Kidney epithelial cell (primary cell): ENCODE data around the gene KCNIP4. TPM values are rescaled to one million over a fixed set of nuclear protein-coding genes. Genes with fewer than 3 reads are reported as not detected.
A peak's percentile ranks its signal among the peaks of the same experiment; 100 is the strongest.
"Not testable (repeated sequence)": the region's sequence is repeated elsewhere in the genome, so short reads cannot be mapped to it uniquely, and the experiment has no call there.

Experiments
- DNase-seq: peaks from one replicate; pipeline ENCODE4 v3.0.0-alpha.2; 2010; ENCODE audit warnings: low read depth
- H3K27me3 ChIP-seq: 2 replicates; pipeline ENCODE4 v1.6.0; 2011; ENCODE audit warnings: low read length; ENCODE audit not compliant: control insufficient read depth, insufficient read depth
- H3K36me3 ChIP-seq: 2 replicates; pipeline ENCODE4 v1.5.1; 2011; ENCODE audit warnings: low read length; ENCODE audit not compliant: control insufficient read depth, insufficient read depth
- H3K4me3 ChIP-seq: 2 replicates; pipeline ENCODE4 v1.5.1; 2011; ENCODE audit warnings: low read depth, mild to moderate bottlenecking, control low read depth, low read length
- total RNA-seq: library from RNA; depleted of rRNA; stranded (reverse); fragments of >200 nt; gene quantifications from 2 replicates; pipeline ENCODE4 v1.2.3, GENCODE V29; 2015
- TF ChIP-seq, protein P1 (sequence below): IDR thresholded peaks from 2 replicates; pipeline ENCODE4 v1.5.1; 2011; ENCODE audit warnings: mild to moderate bottlenecking, moderate library complexity, low read length, control low read depth, inconsistent platforms; ENCODE audit not compliant: insufficient read depth, poor library complexity, severe bottlenecking

The KCNIP4 gene
- total RNA-seq, 1 donor from 2014 or later, result 5.5 TPM

DNA sequence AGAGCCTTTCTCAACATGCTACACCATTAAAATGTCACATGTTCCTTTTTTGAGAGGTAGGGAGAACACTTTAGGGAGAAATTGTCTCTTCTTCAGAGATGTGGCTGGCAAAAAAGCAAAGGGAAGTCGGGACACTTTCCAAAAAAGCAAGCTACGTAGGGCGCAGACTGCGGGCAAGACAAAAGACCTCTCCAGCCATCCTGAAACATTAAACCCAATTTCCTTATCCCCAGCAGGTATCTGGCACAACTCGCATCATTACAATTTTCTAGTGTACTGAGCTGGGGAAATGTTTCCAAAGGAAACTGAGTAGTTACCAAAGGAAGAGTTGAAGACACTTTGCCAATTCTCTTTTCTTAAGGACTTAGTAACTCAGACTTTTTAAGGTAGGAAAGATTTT lies 1132.3 kb downstream of the KCNIP4 start:
- Histone ChIP-seq H3K36me3 (no peaks in the 10 kb centered on the region), H3K4me3 (no peak overlapping the region), H3K27me3 (no peaks in the 10 kb centered on the region)
- TF ChIP-seq, protein P1, sequence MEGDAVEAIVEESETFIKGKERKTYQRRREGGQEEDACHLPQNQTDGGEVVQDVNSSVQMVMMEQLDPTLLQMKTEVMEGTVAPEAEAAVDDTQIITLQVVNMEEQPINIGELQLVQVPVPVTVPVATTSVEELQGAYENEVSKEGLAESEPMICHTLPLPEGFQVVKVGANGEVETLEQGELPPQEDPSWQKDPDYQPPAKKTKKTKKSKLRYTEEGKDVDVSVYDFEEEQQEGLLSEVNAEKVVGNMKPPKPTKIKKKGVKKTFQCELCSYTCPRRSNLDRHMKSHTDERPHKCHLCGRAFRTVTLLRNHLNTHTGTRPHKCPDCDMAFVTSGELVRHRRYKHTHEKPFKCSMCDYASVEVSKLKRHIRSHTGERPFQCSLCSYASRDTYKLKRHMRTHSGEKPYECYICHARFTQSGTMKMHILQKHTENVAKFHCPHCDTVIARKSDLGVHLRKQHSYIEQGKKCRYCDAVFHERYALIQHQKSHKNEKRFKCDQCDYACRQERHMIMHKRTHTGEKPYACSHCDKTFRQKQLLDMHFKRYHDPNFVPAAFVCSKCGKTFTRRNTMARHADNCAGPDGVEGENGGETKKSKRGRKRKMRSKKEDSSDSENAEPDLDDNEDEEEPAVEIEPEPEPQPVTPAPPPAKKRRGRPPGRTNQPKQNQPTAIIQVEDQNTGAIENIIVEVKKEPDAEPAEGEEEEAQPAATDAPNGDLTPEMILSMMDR, result no peak
- DNase-seq, result no peak

DNA sequence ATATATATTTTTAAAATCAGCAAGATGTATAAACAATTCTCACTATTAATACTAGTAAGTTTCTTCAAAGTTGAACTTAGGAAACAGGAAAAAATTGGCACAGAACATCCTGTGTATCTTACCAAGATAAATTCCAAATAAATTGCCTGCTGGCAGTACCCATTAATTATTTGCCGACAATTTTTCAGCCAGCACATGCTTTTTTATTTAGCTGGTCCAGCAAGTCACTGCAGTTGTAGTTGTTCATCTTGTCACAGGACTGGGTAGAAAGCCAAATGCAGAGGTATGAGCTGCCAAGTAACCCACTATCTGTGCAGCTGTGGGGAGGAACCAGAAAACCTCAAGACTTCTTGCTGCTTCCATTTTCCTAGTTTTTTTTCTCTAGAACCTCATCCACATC lies 1134.9 kb downstream of the KCNIP4 start:
- no peaks in the 10 kb centered on the region for H3K36me3 ChIP-seq
- no peak overlapping the region for H3K4me3 ChIP-seq
- TF ChIP-seq, protein P1, result no peak
- no peaks in the 10 kb centered on the region for H3K27me3 ChIP-seq
- DNase-seq, result no peak

GRCh38 chr4:20809812-20810211 lies 1138.8 kb downstream of the KCNIP4 start:
- Histone ChIP-seq H3K27me3 (no peaks in the 10 kb centered on the region), H3K4me3 (no peak overlapping the region), H3K36me3 (no peaks in the 10 kb centered on the region)
- TF ChIP-seq, protein P1, result no peak
- peak; percentile 48 for DNase-seq

GRCh38 chr4:20805716-20806115 lies 1142.9 kb downstream of the KCNIP4 start:
- no peak for DNase-seq
- no peaks in the 10 kb centered on the region for H3K27me3 ChIP-seq
- H3K4me3 ChIP-seq, result no peak overlapping the region
- TF ChIP-seq, protein P1, result no peak
- no peaks in the 10 kb centered on the region for H3K36me3 ChIP-seq

DNA sequence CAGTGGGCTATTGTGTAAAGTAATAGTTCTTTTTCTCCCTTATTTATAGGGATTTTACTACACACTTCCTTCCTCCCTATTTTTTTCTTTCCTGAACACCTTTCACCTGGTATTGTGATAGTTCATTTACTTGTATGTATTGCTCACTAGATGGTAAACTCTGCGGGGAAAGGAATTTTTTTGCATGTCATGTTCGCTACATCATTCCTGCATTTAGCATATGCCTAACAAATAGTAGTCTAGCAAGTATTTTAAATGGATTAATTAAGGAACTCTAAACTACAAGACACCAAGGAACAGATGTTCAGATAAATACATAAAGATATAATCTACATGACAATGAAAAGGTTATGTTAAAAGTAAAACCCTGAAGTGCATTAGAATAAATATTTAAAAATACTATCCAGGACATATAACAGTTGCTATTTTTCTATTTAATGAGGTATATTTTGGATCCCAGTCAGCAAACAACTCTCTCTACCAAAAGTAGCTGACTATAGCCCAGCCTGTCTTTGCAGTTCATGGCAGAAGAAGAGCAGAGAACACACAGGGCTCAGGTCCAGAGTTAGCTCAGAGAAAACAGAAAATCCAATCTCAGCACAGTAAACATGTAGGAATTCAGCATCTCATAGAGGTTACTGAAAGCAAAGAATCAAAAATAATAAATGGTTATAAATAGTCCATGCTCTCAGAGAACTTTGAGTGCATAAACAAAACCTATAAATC lies 1160.5 kb downstream of the KCNIP4 start:
- Histone ChIP-seq H3K27me3 (no peaks in the 10 kb centered on the region), H3K4me3 (no peak overlapping the region), H3K36me3 (no peaks in the 10 kb centered on the region)
- DNase-seq, result no peak
- TF ChIP-seq, protein P1, result no peak

- H3K36me3 ChIP-seq, DNase-seq, H3K27me3 ChIP-seq, H3K4me3 ChIP-seq: not testable (repeated sequence)
Measured at GRCh38 chr4:20783134-20783533, 1165.4 kb downstream of the KCNIP4 start.
